ENCODE results near the gene ITPR1. TPM values are rescaled to one million over a fixed set of nuclear protein-coding genes. Genes with fewer than 3 reads are reported as not detected.
A peak's percentile ranks its signal among the peaks of the same experiment; 100 is the strongest.

The ITPR1 gene
- total and polyA plus RNA-seq, 10 of the 15 experiments (the other 5 are each of a cell fraction or from before 2014, with no cell fraction given), result 12.2 to 239 (median 28.4) TPM

DNA sequence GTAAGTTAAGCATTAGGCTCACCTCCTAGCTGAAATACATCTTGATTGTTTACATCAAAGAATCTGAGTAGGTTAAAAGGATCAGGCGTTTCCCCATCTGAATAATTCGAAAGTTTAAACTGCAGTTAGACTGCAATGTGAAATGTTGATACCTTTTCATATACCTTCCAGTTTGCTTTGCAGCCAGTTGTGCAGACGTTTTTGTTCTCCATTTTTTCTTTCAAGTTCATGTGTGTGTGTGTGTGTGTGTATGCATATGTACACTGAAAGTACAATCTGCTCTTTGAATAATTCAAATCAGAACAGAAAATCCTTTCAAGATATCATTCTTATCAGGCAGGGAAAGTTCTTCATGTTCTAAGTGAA is 2.9 kb downstream of the ITPR1 start (continued):
- no peak for TF ChIP-seq ZNF592 (IDR thresholded peaks at IDR 0.05)
- peak; percentile 37; the same call in 1 of the 2 replicates for TF ChIP-seq RUNX3 (IDR thresholded peaks at IDR 0.05; ENCODE audit: low read length)
- TF ChIP-seq POU2F2 (IDR thresholded peaks at IDR 0.05; ENCODE audit: borderline replicate concordance, low read depth, low read length), result peak; percentile 53; the same call in 1 of the 3 replicates
- TF ChIP-seq CREM (IDR thresholded peaks at IDR 0.05; ENCODE audit: low read depth), result 0 out of 2 replicates have a peak, but pooled peaks have one; percentile 23
- 0 out of 2 replicates have a peak, but pooled peaks have one; percentile 47 for TF ChIP-seq JUNB (IDR thresholded peaks at IDR 0.05)
- TF ChIP-seq ETV6 (conservative IDR thresholded peaks at IDR 0.05 in 1 of 2, IDR thresholded peaks at IDR 0.05 in 1 of 2; ENCODE audit: borderline replicate concordance in 1 of 2, low read depth in 1 of 2), result no peak; a peak in 1 of 4 replicates
- TF ChIP-seq NR2F1 (conservative IDR thresholded peaks at IDR 0.05), result no peak
- TF ChIP-seq HDAC6 (IDR thresholded peaks at IDR 0.05; ENCODE audit: unreplicated experiment), result no peak
- TF ChIP-seq IKZF1 (conservative IDR thresholded peaks at IDR 0.05), result no peak

Data from GM12878 (cell line).